Measurements from ENCODE around the gene LGR4.

DNA sequence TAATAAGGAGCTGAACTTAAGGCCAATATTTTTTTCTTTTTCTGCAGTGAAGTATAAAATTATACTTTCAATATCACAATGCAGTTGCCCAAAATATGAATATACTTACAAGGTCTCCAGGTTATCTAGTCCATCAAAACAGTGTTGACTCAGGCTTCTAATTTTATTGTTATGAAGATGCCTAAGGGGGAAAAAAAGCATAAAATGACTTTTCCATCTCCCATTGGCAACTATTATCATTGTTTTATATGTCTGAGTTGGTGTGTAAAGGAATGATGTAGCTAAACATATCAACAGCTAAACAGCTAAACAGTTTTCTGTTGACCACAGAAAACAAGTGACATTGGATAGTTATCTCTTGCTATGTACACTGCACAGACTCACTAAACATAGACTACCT lies 88.4 kb downstream of the LGR4 start:
- TF ChIP-seq, protein P1, sequence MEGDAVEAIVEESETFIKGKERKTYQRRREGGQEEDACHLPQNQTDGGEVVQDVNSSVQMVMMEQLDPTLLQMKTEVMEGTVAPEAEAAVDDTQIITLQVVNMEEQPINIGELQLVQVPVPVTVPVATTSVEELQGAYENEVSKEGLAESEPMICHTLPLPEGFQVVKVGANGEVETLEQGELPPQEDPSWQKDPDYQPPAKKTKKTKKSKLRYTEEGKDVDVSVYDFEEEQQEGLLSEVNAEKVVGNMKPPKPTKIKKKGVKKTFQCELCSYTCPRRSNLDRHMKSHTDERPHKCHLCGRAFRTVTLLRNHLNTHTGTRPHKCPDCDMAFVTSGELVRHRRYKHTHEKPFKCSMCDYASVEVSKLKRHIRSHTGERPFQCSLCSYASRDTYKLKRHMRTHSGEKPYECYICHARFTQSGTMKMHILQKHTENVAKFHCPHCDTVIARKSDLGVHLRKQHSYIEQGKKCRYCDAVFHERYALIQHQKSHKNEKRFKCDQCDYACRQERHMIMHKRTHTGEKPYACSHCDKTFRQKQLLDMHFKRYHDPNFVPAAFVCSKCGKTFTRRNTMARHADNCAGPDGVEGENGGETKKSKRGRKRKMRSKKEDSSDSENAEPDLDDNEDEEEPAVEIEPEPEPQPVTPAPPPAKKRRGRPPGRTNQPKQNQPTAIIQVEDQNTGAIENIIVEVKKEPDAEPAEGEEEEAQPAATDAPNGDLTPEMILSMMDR (IDR thresholded peaks at IDR 0.05): no peak
- TF ChIP-seq POLR2A (IDR thresholded peaks at IDR 0.05): no peak

Data from uterus (tissue), 2 donors.